HepG2 (cell line): Measurements from ENCODE around the gene RPUSD3. TPM values are rescaled to one million over a fixed set of nuclear protein-coding genes. Genes with fewer than 3 reads are reported as not detected.

Experiments used
- ATM ChIP-seq: fragments of 450-650 bp; IDR thresholded peaks from 2 replicates; pipeline ENCODE4 v1.7.1; 2017; ENCODE audit warnings: mild to moderate bottlenecking, borderline replicate concordance
- BCL6 ChIP-seq: IDR thresholded peaks from 2 replicates; pipeline ENCODE4 v1.6.1; 2016; ENCODE audit warnings: missing genetic modification reagents, missing compliant biosample characterization
- GATAD2A ChIP-seq: IDR thresholded peaks from 2 replicates; pipeline ENCODE4 v1.6.1; 2016
- HOXA3 ChIP-seq: sonication (generic); formaldehyde crosslinking; IDR thresholded peaks from 2 replicates; pipeline ENCODE4 v1.5.0; 2020; ENCODE audit warnings: missing genetic modification reagents
- HOXA7 ChIP-seq: sonication (generic); formaldehyde crosslinking; IDR thresholded peaks from 2 replicates; pipeline ENCODE4 v1.8.1; 2022; ENCODE audit warnings: mild to moderate bottlenecking, missing genetic modification reagents, moderate library complexity
- IRX3 ChIP-seq: sonication (generic); formaldehyde crosslinking; IDR thresholded peaks from 2 replicates; pipeline ENCODE4 v1.8.1; 2023; ENCODE audit warnings: mild to moderate bottlenecking, low read depth, missing genetic modification reagents, borderline replicate concordance
- KDM6A ChIP-seq: IDR thresholded peaks from 2 replicates; pipeline ENCODE4 v1.6.1; 2016; ENCODE audit warnings: low read depth
- KLF11 ChIP-seq: IDR thresholded peaks from 2 replicates; pipeline ENCODE4 v1.6.1; 2016; ENCODE audit warnings: missing compliant biosample characterization
- RXRB ChIP-seq: IDR thresholded peaks from 2 replicates; pipeline ENCODE4 v1.6.1; 2016; ENCODE audit warnings: borderline replicate concordance, missing genetic modification reagents, missing compliant biosample characterization
- SMARCE1 ChIP-seq: fragments of 450-650 bp; IDR thresholded peaks from 2 replicates; pipeline ENCODE4 v1.6.1; 2017; ENCODE audit warnings: borderline replicate concordance
- SOX5 ChIP-seq: IDR thresholded peaks from 2 replicates; pipeline ENCODE4 v1.6.1; 2016; ENCODE audit warnings: borderline replicate concordance
- SPEN ChIP-seq: sonication (generic); formaldehyde crosslinking; IDR thresholded peaks from 2 replicates; pipeline ENCODE4 v1.5.1; 2020; ENCODE audit warnings: low read depth, mild to moderate bottlenecking, missing genetic modification reagents
- TBX3 ChIP-seq: fragments of 450-650 bp; IDR thresholded peaks from 2 replicates; pipeline ENCODE4 v1.6.1; 2017; ENCODE audit warnings: antibody characterized with exemption, mild to moderate bottlenecking, inconsistent platforms, borderline replicate concordance
- TEAD2 ChIP-seq: sonication (generic); formaldehyde crosslinking; IDR thresholded peaks from 2 replicates; pipeline ENCODE4 v1.9.0; 2021; ENCODE audit warnings: missing genetic modification reagents
- ZBTB38 ChIP-seq: sonication (generic); formaldehyde crosslinking; IDR thresholded peaks from 2 replicates; pipeline ENCODE4 v1.5.1; 2020; ENCODE audit warnings: mild to moderate bottlenecking, missing genetic modification reagents
- ZKSCAN5 ChIP-seq: sonication (generic); formaldehyde crosslinking; IDR thresholded peaks from 2 replicates; pipeline ENCODE4 v1.5.1; 2020; ENCODE audit warnings: mild to moderate bottlenecking, missing genetic modification reagents
- ZNF431 ChIP-seq: sonication (generic); formaldehyde crosslinking; IDR thresholded peaks from 2 replicates; pipeline ENCODE4 v1.9.0; 2022; ENCODE audit warnings: missing genetic modification reagents, low read depth, mild to moderate bottlenecking, borderline replicate concordance
- ZNF773 ChIP-seq: sonication (generic); formaldehyde crosslinking; IDR thresholded peaks from 2 replicates; pipeline ENCODE4 v1.4.0; 2020; ENCODE audit warnings: missing genetic modification reagents, borderline replicate concordance
- polyA plus RNA-seq, 8 experiments: library from polyadenylated mRNA; depleted of rRNA in 3 of 8; stranded (reverse) in 7 of 8; unstranded in 1 of 8; fragments of >200 nt; fragmentation: Illumina TruSeq in 4 of 8; extraction: Trizol in 4 of 8; gene quantifications; 2 replicates each; pipeline versions ENCODE4 v1.2.1 to v1.2.3, GENCODE V29; 2011 to 2016; ENCODE audit warnings: low read depth in 4 of 8, missing spikeins in 1 of 8, mixed read lengths in 1 of 8; ENCODE audit not compliant: insufficient read depth in 1 of 8
- total RNA-seq, 5 experiments: library from RNA; depleted of rRNA; stranded (reverse); fragments of >200 nt; fragmentation: Illumina TruSeq; extraction: Trizol; gene quantifications; 2 replicates each; pipeline ENCODE4 v1.2.3, GENCODE V29; 2016; ENCODE audit warnings: low read depth in 1 of 5
- TF ChIP-seq, protein P1 (sequence below): sonication (generic); formaldehyde crosslinking; IDR thresholded peaks from 2 replicates; pipeline ENCODE4 v1.8.0; 2022; ENCODE audit warnings: mild to moderate bottlenecking, missing genetic modification reagents, moderate library complexity
- TF ChIP-seq, protein P2 (sequence below): sonication (generic); formaldehyde crosslinking; IDR thresholded peaks from 2 replicates; pipeline ENCODE4 v1.8.0; 2022; ENCODE audit warnings: missing genetic modification reagents, low read depth, mild to moderate bottlenecking, borderline replicate concordance
- TF ChIP-seq, protein P3 (sequence below): sonication (generic); formaldehyde crosslinking; IDR thresholded peaks from 2 replicates; pipeline ENCODE4 v1.5.1; 2020; ENCODE audit warnings: mild to moderate bottlenecking, missing genetic modification reagents, moderate library complexity
- TF ChIP-seq, protein P4 (sequence below): sonication (generic); formaldehyde crosslinking; IDR thresholded peaks from 2 replicates; pipeline ENCODE4 v1.5.0; 2020; ENCODE audit warnings: mild to moderate bottlenecking, missing genetic modification reagents

Gene RPUSD3
- total and polyA plus RNA-seq, 2 of the 13 experiments (the other 11 are each of a cell fraction or from before 2014, with no cell fraction given) = 32.1 to 48.7 TPM

DNA sequence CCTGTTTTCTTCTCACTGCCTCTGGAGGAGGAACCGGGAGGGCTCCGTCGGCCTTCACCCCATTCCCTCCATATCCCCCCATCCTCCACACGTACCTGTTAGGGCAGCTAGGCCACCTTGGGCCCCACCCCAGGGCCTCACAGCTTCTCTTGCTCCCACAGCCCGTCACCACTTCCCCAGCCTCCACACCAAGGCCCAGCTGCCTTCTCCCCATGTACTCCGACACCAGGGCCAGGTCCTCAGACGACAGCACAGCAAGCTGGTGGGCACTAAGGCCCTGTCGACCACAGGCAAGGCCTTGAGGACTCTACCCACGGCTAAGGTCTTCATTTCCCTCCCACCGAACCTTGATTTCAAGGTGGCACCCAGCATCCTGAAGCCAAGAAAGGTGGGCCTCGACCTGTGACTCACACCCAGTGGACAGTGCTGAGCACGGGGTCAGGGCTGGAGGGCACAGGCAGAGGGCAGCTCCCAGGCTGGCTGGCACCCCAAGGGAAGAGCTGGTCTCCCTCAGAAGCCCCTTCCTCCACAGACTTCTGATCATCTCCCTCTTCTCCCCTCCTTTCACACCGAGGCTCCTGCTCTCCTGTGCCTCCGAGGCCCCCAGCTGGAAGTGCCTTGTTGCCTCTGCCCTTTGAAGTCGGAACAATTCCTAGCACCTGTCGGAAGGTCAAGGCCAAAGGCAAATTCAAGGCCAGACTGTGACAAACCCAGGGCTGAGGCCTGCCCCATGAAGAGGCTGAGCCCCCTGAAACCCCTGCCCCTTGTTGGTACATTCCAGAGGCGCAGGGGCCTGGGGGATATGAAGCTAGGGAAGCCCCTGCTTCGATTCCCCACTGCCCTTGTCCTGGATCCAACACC, 9.1 kb downstream of the RPUSD3 start (continued):
- TF ChIP-seq, protein P1, sequence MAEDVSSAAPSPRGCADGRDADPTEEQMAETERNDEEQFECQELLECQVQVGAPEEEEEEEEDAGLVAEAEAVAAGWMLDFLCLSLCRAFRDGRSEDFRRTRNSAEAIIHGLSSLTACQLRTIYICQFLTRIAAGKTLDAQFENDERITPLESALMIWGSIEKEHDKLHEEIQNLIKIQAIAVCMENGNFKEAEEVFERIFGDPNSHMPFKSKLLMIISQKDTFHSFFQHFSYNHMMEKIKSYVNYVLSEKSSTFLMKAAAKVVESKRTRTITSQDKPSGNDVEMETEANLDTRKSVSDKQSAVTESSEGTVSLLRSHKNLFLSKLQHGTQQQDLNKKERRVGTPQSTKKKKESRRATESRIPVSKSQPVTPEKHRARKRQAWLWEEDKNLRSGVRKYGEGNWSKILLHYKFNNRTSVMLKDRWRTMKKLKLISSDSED (CRISPR knock-in tag) = no peak
- TF ChIP-seq, protein P2, sequence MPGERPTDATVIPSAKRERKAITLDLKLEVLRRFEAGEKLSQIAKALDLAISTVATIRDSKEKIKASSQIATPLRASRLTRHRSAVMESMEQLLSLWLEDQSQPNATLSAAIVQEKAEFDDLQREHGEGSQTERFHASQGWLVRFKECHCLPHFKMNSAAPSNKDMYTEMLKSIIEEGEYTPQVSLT (CRISPR knock-in tag) = no peak
- no peak for TF ChIP-seq TEAD2
- TF ChIP-seq GATAD2A = no peak
- peak; percentile 73; the same call in 1 of the 2 replicates for TF ChIP-seq TBX3
- no peak for TF ChIP-seq HOXA7
- TF ChIP-seq ZNF431 (CRISPR knock-in tag) = no peak
- TF ChIP-seq BCL6 (CRISPR knock-in tag) = peak; percentile 57; the same call in 1 of the 2 replicates
- TF ChIP-seq, protein P3, sequence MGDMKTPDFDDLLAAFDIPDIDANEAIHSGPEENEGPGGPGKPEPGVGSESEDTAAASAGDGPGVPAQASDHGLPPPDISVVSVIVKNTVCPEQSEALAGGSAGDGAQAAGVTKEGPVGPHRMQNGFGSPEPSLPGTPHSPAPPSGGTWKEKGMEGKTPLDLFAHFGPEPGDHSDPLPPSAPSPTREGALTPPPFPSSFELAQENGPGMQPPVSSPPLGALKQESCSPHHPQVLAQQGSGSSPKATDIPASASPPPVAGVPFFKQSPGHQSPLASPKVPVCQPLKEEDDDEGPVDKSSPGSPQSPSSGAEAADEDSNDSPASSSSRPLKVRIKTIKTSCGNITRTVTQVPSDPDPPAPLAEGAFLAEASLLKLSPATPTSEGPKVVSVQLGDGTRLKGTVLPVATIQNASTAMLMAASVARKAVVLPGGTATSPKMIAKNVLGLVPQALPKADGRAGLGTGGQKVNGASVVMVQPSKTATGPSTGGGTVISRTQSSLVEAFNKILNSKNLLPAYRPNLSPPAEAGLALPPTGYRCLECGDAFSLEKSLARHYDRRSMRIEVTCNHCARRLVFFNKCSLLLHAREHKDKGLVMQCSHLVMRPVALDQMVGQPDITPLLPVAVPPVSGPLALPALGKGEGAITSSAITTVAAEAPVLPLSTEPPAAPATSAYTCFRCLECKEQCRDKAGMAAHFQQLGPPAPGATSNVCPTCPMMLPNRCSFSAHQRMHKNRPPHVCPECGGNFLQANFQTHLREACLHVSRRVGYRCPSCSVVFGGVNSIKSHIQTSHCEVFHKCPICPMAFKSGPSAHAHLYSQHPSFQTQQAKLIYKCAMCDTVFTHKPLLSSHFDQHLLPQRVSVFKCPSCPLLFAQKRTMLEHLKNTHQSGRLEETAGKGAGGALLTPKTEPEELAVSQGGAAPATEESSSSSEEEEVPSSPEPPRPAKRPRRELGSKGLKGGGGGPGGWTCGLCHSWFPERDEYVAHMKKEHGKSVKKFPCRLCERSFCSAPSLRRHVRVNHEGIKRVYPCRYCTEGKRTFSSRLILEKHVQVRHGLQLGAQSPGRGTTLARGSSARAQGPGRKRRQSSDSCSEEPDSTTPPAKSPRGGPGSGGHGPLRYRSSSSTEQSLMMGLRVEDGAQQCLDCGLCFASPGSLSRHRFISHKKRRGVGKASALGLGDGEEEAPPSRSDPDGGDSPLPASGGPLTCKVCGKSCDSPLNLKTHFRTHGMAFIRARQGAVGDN (CRISPR knock-in tag) = 0 out of 2 replicates have a peak, but pooled peaks have one; percentile 44
- no peak for TF ChIP-seq KLF11 (CRISPR knock-in tag)
- no peak for TF ChIP-seq ATM
- TF ChIP-seq RXRB (CRISPR knock-in tag) = 0 out of 2 replicates have a peak, but pooled peaks have one; percentile 15
- no peak for TF ChIP-seq ZKSCAN5 (CRISPR knock-in tag)
- no peak for TF ChIP-seq SMARCE1
- no peak for TF ChIP-seq IRX3
- no peak for TF ChIP-seq ZNF773 (CRISPR knock-in tag)
- peak; percentile 69; the same call in 1 of the 2 replicates for TF ChIP-seq SOX5 (CRISPR knock-in tag)
- no peak for TF ChIP-seq SPEN (CRISPR knock-in tag)
- no peak for TF ChIP-seq ZBTB38 (CRISPR knock-in tag)
- no peak for TF ChIP-seq KDM6A (CRISPR knock-in tag)
- TF ChIP-seq, protein P4, sequence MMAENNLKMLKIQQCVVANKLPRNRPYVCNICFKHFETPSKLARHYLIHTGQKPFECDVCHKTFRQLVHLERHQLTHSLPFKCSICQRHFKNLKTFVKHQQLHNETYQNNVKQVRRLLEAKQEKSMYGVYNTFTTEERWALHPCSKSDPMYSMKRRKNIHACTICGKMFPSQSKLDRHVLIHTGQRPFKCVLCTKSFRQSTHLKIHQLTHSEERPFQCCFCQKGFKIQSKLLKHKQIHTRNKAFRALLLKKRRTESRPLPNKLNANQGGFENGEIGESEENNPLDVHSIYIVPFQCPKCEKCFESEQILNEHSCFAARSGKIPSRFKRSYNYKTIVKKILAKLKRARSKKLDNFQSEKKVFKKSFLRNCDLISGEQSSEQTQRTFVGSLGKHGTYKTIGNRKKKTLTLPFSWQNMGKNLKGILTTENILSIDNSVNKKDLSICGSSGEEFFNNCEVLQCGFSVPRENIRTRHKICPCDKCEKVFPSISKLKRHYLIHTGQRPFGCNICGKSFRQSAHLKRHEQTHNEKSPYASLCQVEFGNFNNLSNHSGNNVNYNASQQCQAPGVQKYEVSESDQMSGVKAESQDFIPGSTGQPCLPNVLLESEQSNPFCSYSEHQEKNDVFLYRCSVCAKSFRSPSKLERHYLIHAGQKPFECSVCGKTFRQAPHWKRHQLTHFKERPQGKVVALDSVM (CRISPR knock-in tag) = no peak
- TF ChIP-seq HOXA3 = 0 out of 2 replicates have a peak, but pooled peaks have one; percentile 16
